GM18498 (cell line): ENCODE measurements around the gene RTP5.
A peak's percentile ranks its signal among the peaks of the same experiment; 100 is the strongest.
"Not testable (repeated sequence)": the region's sequence is repeated elsewhere in the genome, so short reads cannot be mapped to it uniquely, and the experiment has no call there.

Experiments used
- ATAC-seq: cut with Tn5 transposase; IDR thresholded peaks from one replicate; pipeline ENCODE4 v1.9.1; 2021; ENCODE audit warnings: mild to moderate bottlenecking, moderate library complexity; ENCODE audit not compliant: unreplicated experiment

RTP5 gene

GRCh38 chr2:241870081-241870541, 582 bp downstream of the RTP5 start:
- ATAC-seq = no peak

- ATAC-seq = no peak
Observed at GRCh38 chr2:241870611-241871537, 1.3 kb downstream of the RTP5 start.

- no peak for ATAC-seq
Observed at GRCh38 chr2:241871538-241872312, 2.2 kb downstream of the RTP5 start.

- ATAC-seq = no peak
Observed at GRCh38 chr2:241872313-241872642, 2.7 kb downstream of the RTP5 start.

GRCh38 chr2:241873081-241873802, 3.7 kb downstream of the RTP5 start:
- ATAC-seq = no peak

- no peak for ATAC-seq
Observed at GRCh38 chr2:241873803-241874110, 4.2 kb downstream of the RTP5 start.

GRCh38 chr2:241874277-241874925, 4.9 kb downstream of the RTP5 start:
- ATAC-seq = no peak

GRCh38 chr2:241875754-241876527, 6.4 kb downstream of the RTP5 start:
- not testable (repeated sequence) for ATAC-seq

- no peak for ATAC-seq
Observed at GRCh38 chr2:241876528-241877196, 7.1 kb downstream of the RTP5 start.

- no peak for ATAC-seq
Observed at GRCh38 chr2:241877197-241877685, 7.7 kb downstream of the RTP5 start.

GRCh38 chr2:241877989-241878970, 8.8 kb downstream of the RTP5 start:
- ATAC-seq = no peak

- no peak for ATAC-seq
Observed at GRCh38 chr2:241879326-241879725, 9.8 kb downstream of the RTP5 start.

GRCh38 chr2:241880311-241881073, 11.0 kb downstream of the RTP5 start:
- ATAC-seq = no peak

- peak; percentile 71 for ATAC-seq
Observed at GRCh38 chr2:241882091-241882625, 12.6 kb downstream of the RTP5 start.

- ATAC-seq = no peak
Observed at GRCh38 chr2:241884951-241885290, 15.4 kb downstream of the RTP5 start.

GRCh38 chr2:241885291-241885945, 15.9 kb downstream of the RTP5 start:
- ATAC-seq = no peak
